Measurements from ENCODE around the gene EEF1AKMT2. TPM values are rescaled to one million over a fixed set of nuclear protein-coding genes. Genes with fewer than 3 reads are reported as not detected.
A peak's percentile ranks its signal among the peaks of the same experiment; 100 is the strongest.

EEF1AKMT2 gene
- total RNA-seq, 1 experiment from 2014 or later, result 21.6 TPM

DNA sequence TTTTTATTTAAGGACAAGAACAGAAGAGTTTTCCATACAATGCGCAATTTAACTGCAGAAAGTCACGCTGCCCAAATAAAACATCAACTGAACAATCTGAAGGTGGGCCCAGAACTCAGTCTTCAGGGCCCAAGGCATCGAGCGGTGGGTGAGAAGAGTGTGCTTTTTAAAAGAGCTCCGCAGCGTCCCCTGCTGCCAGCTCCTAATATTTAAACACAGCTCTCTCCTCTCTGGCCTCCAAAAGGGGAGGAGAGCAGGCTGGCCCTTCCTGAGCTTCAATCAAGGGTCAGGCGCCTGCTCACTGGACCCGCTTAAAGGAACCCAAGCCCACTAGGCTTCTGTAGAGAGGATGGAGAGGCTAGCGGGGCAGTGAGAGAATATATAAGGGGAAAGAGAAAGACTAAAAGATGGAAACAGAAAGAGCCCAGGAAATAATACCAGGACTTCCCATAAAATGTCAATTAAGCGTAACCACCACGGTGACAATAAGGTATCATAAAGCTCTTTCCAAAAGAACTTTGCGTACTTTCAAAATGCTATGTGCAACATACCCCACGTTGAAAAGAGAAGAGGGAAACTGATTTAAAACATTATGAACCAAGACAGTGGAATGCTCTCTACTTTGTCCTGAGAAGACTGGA, 50.3 kb downstream of the EEF1AKMT2 start:
- POLR2A ChIA-PET, result interaction anchor here (0.8 to 1.2 kb wide), 2 partner anchors 65 to 322 kb away, joined by 3 to 4 read pairs; no protein-coding TSS in a partner anchor
- Mint-ChIP-seq H3K9me3 (no peaks in the 10 kb centered on the region), H3K4me1 (peaks cover 73% of the 10 kb centered on the region), H3K27me3 (ENCODE audit: low read depth) (peaks cover 19% of the 10 kb centered on the region), H3K4me3 (peak overlapping the region; percentile 50), H3K27ac (no peak overlapping the region), H3K36me3 (no peaks in the 10 kb centered on the region)
- no peak for TF ChIP-seq ZBTB21 (CRISPR knock-in tag; IDR thresholded peaks at IDR 0.05; ENCODE audit: borderline replicate concordance)
- TF ChIP-seq, protein P1, sequence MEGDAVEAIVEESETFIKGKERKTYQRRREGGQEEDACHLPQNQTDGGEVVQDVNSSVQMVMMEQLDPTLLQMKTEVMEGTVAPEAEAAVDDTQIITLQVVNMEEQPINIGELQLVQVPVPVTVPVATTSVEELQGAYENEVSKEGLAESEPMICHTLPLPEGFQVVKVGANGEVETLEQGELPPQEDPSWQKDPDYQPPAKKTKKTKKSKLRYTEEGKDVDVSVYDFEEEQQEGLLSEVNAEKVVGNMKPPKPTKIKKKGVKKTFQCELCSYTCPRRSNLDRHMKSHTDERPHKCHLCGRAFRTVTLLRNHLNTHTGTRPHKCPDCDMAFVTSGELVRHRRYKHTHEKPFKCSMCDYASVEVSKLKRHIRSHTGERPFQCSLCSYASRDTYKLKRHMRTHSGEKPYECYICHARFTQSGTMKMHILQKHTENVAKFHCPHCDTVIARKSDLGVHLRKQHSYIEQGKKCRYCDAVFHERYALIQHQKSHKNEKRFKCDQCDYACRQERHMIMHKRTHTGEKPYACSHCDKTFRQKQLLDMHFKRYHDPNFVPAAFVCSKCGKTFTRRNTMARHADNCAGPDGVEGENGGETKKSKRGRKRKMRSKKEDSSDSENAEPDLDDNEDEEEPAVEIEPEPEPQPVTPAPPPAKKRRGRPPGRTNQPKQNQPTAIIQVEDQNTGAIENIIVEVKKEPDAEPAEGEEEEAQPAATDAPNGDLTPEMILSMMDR (IDR thresholded peaks at IDR 0.05), result peak; percentile 79
- DNase-seq (ENCODE audit: low spot score), result peak; percentile 88
- peak; percentile 62 for ATAC-seq
- CTCF ChIA-PET, result interaction anchor here (0.5 to 4.9 kb wide), 68 partner anchors 8 to 1806 kb away, joined by 3 to 57 read pairs (median 6); partner anchors contain the start of genes EEF1AKMT2, LHPP and OAT

DNA sequence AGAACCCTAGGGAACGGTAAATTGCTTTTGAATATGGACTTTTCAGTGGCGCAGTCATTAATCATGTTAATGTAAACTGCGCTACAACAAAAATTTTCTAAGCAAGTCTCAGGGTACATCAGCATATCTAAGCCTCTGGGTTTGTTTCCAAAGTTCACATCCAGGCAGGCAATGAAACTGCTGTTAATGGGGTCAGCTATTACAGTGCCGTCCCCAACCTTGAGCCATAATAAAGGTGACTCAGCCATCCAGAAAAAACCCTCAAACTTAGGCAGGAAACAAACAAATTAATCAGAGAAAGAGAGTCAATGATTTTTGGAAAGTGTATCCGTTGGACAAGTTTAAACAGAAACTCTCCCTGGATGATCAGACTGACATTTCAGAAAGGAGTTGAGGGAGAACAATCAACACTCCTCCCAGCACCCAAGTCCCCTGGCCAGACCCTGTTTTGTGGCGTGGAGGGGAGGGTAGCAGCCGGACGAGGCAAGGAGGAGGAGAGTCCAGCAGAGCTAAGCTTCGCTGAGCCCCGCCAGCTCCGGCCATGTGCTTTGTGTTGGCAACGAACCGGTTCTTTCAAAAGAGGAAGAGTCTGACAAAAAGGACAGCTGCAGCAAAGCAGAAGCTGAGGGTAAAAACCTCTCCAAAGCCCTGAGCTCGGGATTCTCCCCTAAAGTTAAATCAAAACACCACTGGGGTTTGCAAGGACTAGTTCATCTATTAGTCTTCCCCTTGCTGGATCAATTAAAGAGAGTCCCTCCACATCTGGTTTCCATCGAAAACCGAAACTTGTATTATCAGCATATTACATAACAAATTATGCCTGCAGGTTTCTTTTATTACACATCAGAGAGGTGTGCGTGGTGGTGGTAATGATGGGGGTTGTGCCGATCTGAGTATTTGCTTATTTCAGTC, 51.1 kb downstream of the EEF1AKMT2 start:
- 0 out of 2 replicates have a peak, but pooled peaks have one; percentile 16 for TF ChIP-seq FOXK1 (CRISPR knock-in tag; IDR thresholded peaks at IDR 0.05)
- TF ChIP-seq, protein P2, sequence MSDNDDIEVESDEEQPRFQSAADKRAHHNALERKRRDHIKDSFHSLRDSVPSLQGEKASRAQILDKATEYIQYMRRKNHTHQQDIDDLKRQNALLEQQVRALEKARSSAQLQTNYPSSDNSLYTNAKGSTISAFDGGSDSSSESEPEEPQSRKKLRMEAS (CRISPR knock-in tag; IDR thresholded peaks at IDR 0.05), result peak; percentile 58; the same call in 1 of the 2 replicates
- TF ChIP-seq, protein P3, sequence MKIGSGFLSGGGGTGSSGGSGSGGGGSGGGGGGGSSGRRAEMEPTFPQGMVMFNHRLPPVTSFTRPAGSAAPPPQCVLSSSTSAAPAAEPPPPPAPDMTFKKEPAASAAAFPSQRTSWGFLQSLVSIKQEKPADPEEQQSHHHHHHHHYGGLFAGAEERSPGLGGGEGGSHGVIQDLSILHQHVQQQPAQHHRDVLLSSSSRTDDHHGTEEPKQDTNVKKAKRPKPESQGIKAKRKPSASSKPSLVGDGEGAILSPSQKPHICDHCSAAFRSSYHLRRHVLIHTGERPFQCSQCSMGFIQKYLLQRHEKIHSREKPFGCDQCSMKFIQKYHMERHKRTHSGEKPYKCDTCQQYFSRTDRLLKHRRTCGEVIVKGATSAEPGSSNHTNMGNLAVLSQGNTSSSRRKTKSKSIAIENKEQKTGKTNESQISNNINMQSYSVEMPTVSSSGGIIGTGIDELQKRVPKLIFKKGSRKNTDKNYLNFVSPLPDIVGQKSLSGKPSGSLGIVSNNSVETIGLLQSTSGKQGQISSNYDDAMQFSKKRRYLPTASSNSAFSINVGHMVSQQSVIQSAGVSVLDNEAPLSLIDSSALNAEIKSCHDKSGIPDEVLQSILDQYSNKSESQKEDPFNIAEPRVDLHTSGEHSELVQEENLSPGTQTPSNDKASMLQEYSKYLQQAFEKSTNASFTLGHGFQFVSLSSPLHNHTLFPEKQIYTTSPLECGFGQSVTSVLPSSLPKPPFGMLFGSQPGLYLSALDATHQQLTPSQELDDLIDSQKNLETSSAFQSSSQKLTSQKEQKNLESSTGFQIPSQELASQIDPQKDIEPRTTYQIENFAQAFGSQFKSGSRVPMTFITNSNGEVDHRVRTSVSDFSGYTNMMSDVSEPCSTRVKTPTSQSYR (CRISPR knock-in tag; IDR thresholded peaks at IDR 0.05), result no peak
- TF ChIP-seq NR2C2 (CRISPR knock-in tag; IDR thresholded peaks at IDR 0.05), result no peak
- DNase-seq (ENCODE audit: low spot score), result no peak
- Mint-ChIP-seq H3K9me3 (no peaks in the 10 kb centered on the region), H3K36me3 (no peaks in the 10 kb centered on the region), H3K4me1 (peaks cover 75% of the 10 kb centered on the region), H3K27me3 (ENCODE audit: low read depth) (peaks cover 19% of the 10 kb centered on the region), H3K4me3 (peak overlapping the region; percentile 50), H3K27ac (peak overlapping the region; percentile 24)
- ChIA-PET CTCF (interaction anchor here (0.5 to 4.9 kb wide), 60 partner anchors 8 to 1806 kb away, joined by 3 to 57 read pairs (median 6); partner anchors contain the start of genes EEF1AKMT2, LHPP and OAT), POLR2A (interaction anchor here (0.8 to 1.2 kb wide), 2 partner anchors 64 to 321 kb away, joined by 3 to 4 read pairs; no protein-coding TSS in a partner anchor)
- no peak for ATAC-seq

DNA sequence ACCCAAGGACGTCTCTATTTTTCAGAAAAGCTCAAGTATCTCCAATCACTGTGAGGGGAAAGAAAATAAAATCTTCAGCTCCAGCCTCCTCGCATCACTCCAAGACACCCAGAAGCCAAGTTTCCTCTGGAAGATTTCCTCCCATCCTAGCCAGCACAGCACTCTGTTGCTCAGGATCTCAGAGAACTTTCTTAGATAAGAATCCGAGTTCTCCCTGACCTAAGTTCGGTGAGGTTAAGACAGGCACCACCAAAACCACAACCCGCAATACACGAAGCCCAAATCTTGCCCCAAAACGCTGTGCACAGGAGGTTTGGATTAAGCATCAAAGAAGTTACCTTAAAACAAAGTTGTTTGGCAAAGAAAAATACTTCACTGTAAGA, 51.7 kb downstream of the EEF1AKMT2 start:
- ATAC-seq (no peak), DNase-seq (ENCODE audit: low spot score) (no peak)
- POLR2A ChIA-PET, result no interaction called here
- H3K4me3 Mint-ChIP-seq, result peak overlapping the region; percentile 32
- H3K27ac Mint-ChIP-seq, result peak overlapping the region; percentile 24
- H3K9me3 Mint-ChIP-seq, result no peaks in the 10 kb centered on the region
- CTCF ChIA-PET, result interaction anchor here (1.4 to 4.9 kb wide), 11 partner anchors 21 to 209 kb away, joined by 5 to 57 read pairs (median 20); no protein-coding TSS in a partner anchor
- TF ChIP-seq, protein P4, sequence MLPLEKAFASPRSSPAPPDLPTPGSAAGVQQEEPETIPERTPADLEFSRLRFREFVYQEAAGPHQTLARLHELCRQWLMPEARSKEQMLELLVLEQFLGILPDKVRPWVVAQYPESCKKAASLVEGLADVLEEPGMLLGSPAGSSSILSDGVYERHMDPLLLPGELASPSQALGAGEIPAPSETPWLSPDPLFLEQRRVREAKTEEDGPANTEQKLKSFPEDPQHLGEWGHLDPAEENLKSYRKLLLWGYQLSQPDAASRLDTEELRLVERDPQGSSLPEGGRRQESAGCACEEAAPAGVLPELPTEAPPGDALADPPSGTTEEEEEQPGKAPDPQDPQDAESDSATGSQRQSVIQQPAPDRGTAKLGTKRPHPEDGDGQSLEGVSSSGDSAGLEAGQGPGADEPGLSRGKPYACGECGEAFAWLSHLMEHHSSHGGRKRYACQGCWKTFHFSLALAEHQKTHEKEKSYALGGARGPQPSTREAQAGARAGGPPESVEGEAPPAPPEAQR (CRISPR knock-in tag; IDR thresholded peaks at IDR 0.05), result no peak
- TF ChIP-seq JAZF1 (CRISPR knock-in tag; IDR thresholded peaks at IDR 0.05) (no peak), SMAD4 (CRISPR knock-in tag; IDR thresholded peaks at IDR 0.05) (no peak), TEAD4 (CRISPR knock-in tag; IDR thresholded peaks at IDR 0.05) (no peak), NR2C2 (CRISPR knock-in tag; IDR thresholded peaks at IDR 0.05) (no peak)
- TF ChIP-seq, protein P5, sequence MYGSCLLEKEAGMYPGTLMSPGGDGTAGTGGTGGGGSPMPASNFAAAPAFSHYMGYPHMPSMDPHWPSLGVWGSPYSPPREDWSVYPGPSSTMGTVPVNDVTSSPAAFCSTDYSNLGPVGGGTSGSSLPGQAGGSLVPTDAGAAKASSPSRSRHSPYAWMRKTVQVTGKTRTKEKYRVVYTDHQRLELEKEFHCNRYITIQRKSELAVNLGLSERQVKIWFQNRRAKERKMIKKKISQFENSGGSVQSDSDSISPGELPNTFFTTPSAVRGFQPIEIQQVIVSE (CRISPR knock-in tag; IDR thresholded peaks at IDR 0.05; ENCODE audit: borderline replicate concordance), result no peak
- peaks cover 19% of the 10 kb centered on the region for H3K27me3 Mint-ChIP-seq (ENCODE audit: low read depth)
- no peaks in the 10 kb centered on the region for H3K36me3 Mint-ChIP-seq
- H3K4me1 Mint-ChIP-seq, result peaks cover 68% of the 10 kb centered on the region

Measured in WTC11 (cell line).